Measurements from ENCODE around the gene SCMH1. TPM values are rescaled to one million over a fixed set of nuclear protein-coding genes. Genes with fewer than 3 reads are reported as not detected.

The SCMH1 gene
- total RNA-seq, 1 experiment from 2014 or later, result 42.7 TPM

DNA sequence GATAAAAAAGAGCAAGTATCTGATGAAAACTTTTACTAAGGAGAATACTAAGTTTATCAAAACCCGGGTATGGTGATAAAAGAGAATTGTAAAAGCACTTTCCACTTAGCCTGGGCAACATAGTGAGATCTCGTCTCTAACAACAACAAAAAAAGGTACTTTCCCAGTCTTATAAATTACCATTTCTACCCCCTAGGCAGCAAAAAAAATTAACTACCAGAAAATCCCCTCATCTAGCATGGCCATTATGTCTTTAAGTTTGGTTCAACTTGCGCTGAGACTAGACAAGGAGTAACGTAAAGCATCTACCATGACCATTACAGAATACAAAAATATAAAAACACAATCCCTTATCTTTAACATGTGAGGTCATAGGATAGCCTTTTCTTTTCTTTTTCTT, 141.9 kb downstream of the SCMH1 start:
- peaks cover 5% of the 10 kb centered on the region; the same call in 1 of the 2 replicates for H3K4me1 ChIP-seq (ENCODE audit: control insufficient read depth, insufficient read depth, low read length)
- BruUV-seq (replicated peaks), result no TSS peak
- no peaks in the 10 kb centered on the region; the same call in 1 of the 2 replicates for H3K36me3 ChIP-seq (ENCODE audit: control insufficient read depth, insufficient read depth, low read length)
- ChIA-PET POLR2A (interaction anchor here (0.7 kb wide), 1 partner anchor 125 kb away, joined by 4 read pairs; no protein-coding TSS in a partner anchor), CTCF (no interaction called here)
- intact Hi-C loops (cut with micrococcal nuclease; ENCODE audit: unreplicated experiment), result no loop called here
- TF ChIP-seq REST (IDR thresholded peaks at IDR 0.05; ENCODE audit: insufficient read depth in 1 of 2, low read depth in 2 of 2, low read length in 1 of 2), result no peak
- TF ChIP-seq SIN3A (IDR thresholded peaks at IDR 0.05; ENCODE audit: borderline replicate concordance, insufficient read depth, low read depth, low read length), result no peak
- TF ChIP-seq TCF7L2 (IDR thresholded peaks at IDR 0.05; ENCODE audit: low read depth, low read length), result no peak
- no peak for TF ChIP-seq POLR2AphosphoS5 (IDR thresholded peaks at IDR 0.05; ENCODE audit: low read depth, low read length)
- no peak for TF ChIP-seq CTCF (IDR thresholded peaks at IDR 0.05)
- no peaks in the 10 kb centered on the region for H3K9me3 ChIP-seq (ENCODE audit: control insufficient read depth, insufficient read depth, low read depth, low read length)
- H3K4me3 ChIP-seq (ENCODE audit: low read depth in 2 of 2, low read length in 2 of 2), result no peak overlapping the region
- ATAC-seq (no peak), DNase-seq (ENCODE audit: low read depth, low spot score) (no peak)
- in situ Hi-C loops (cut with HindIII; ENCODE audit: low pct_unique_long_range_greater_than_20kb, low sequenced_read_pairs), result no loop called here
- H3K27me3 ChIP-seq (ENCODE audit: control insufficient read depth, insufficient read depth, low read length), result no peaks in the 10 kb centered on the region
- no peak overlapping the region for H3K27ac ChIP-seq (ENCODE audit: low read length)

DNA sequence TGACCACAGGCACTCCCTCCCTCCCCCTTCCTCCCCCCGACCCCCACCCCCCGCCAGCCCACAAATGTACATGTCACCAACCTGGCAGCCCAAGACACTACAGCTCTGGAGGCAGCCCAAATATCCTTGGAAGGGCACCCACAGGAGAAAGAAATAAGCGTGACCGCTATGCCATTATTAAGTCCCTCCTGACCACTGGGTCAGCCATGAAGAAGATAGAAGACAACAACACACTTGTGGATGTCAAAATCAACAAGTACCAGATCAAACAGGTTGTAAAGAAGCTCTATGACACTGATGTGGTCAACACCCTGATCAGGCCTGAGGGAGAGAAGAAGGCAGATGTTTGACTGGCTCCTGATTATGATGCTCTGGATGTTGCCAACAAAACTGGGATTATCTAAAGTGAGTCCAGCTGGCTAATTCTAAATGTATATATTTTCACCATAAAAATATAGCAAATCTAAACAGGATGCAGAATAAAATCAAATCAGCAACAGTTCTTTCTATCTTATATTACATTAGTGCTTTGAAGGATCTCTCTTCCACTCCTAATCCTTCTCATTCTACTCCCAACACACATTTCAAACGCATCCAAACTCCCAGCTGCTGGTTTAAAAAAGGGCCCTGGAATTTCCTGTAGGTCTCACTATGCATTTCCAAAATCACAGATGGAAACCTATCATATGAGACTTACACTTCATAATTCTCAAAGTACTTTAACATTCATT, 143.2 kb downstream of the SCMH1 start:
- TF ChIP-seq REST (IDR thresholded peaks at IDR 0.05; ENCODE audit: insufficient read depth in 1 of 2, low read depth in 2 of 2, low read length in 1 of 2), result no peak
- H3K27me3 ChIP-seq (ENCODE audit: control insufficient read depth, insufficient read depth, low read length), result no peaks in the 10 kb centered on the region
- BruUV-seq (replicated peaks), result no TSS peak
- ChIA-PET CTCF (no interaction called here), POLR2A (interaction anchor here (0.6 kb wide), 1 partner anchor 71 kb away, joined by 3 read pairs; no protein-coding TSS in a partner anchor)
- H3K27ac ChIP-seq (ENCODE audit: low read length), result no peak overlapping the region
- intact Hi-C loops (cut with micrococcal nuclease; ENCODE audit: unreplicated experiment), result no loop called here
- DNase-seq (ENCODE audit: low read depth, low spot score), result no peak
- no peaks in the 10 kb centered on the region for H3K9me3 ChIP-seq (ENCODE audit: control insufficient read depth, insufficient read depth, low read depth, low read length)
- no peak for ATAC-seq
- peaks cover 5% of the 10 kb centered on the region; the same call in 1 of the 2 replicates for H3K4me1 ChIP-seq (ENCODE audit: control insufficient read depth, insufficient read depth, low read length)
- H3K36me3 ChIP-seq (ENCODE audit: control insufficient read depth, insufficient read depth, low read length), result no peaks in the 10 kb centered on the region; the same call in 1 of the 2 replicates
- H3K4me3 ChIP-seq (ENCODE audit: low read depth in 2 of 2, low read length in 2 of 2), result no peak overlapping the region
- in situ Hi-C loops (cut with HindIII; ENCODE audit: low pct_unique_long_range_greater_than_20kb, low sequenced_read_pairs), result no loop called here

Measured in Panc1 (cell line).